Large intestine (tissue), 3 donors: Measurements from ENCODE around the gene BTAF1. TPM values are rescaled to one million over a fixed set of nuclear protein-coding genes. Genes with fewer than 3 reads are reported as not detected.

Experiments
- DNase-seq, 2 donors: peaks; one replicate each; pipeline versions ENCODE4 v3.0.0 to v3.0.0-alpha.2; 2013
- H3K27ac ChIP-seq: one replicate; pipeline ENCODE4 v1.5.1; 2013; ENCODE audit warnings: low read length
- H3K27me3 ChIP-seq: 2 replicates; pipeline ENCODE4 v1.6.1; 2013; ENCODE audit warnings: low read length; ENCODE audit not compliant: control insufficient read depth, insufficient read depth
- H3K36me3 ChIP-seq: 2 replicates; pipeline ENCODE4 v1.6.1; 2013; ENCODE audit warnings: low read length; ENCODE audit not compliant: control insufficient read depth, insufficient read depth
- H3K4me1 ChIP-seq: one replicate; pipeline ENCODE4 v1.6.1; 2013; ENCODE audit warnings: low read length; ENCODE audit not compliant: control insufficient read depth, insufficient read depth
- H3K4me3 ChIP-seq: one replicate; pipeline ENCODE4 v1.5.1; 2013; ENCODE audit warnings: low read length
- H3K9me3 ChIP-seq: one replicate; pipeline ENCODE4 v1.6.1; 2013; ENCODE audit warnings: mild to moderate bottlenecking, low read depth, low read length, moderate library complexity; ENCODE audit not compliant: control insufficient read depth
- WGBS: methylation state at CpG from one replicate; pipeline ENCODE4 v1.1.5; 2013; ENCODE audit warnings: low lambda C conversion rate; ENCODE audit not compliant: insufficient coverage; 5-methylcytosine and 5-hydroxymethylcytosine counted together
- polyA plus RNA-seq: library from polyadenylated mRNA; unstranded; fragments of 120-200 nt; gene quantifications from one replicate; pipeline ENCODE4 v1.2.1, GENCODE V29; 2013

The BTAF1 gene
- polyA plus RNA-seq, 1 donor: 50.9 TPM

GRCh38 chr10:92045641-92046106 lies 122.1 kb downstream of the BTAF1 start:
- H3K4me1 ChIP-seq: no peaks in the 10 kb centered on the region
- no peak overlapping the region for H3K27ac ChIP-seq
- H3K9me3 ChIP-seq: peaks cover 6% of the 10 kb centered on the region
- H3K4me3 ChIP-seq: no peak overlapping the region
- DNase-seq: no peak
- H3K27me3 ChIP-seq: peaks cover 6% of the 10 kb centered on the region
- no CpG with 5 or more reads among the region's 37 CpGs for WGBS
- H3K36me3 ChIP-seq: no peaks in the 10 kb centered on the region

- no peak for DNase-seq
- H3K27ac ChIP-seq: no peak overlapping the region
- no peaks in the 10 kb centered on the region for H3K36me3 ChIP-seq
- peaks cover 6% of the 10 kb centered on the region for H3K27me3 ChIP-seq
- H3K9me3 ChIP-seq: peaks cover 6% of the 10 kb centered on the region
- H3K4me3 ChIP-seq: no peak overlapping the region
- no peaks in the 10 kb centered on the region for H3K4me1 ChIP-seq
Observed at GRCh38 chr10:92047215-92047614, 123.6 kb downstream of the BTAF1 start.

GRCh38 chr10:92052088-92052487 lies 128.5 kb downstream of the BTAF1 start:
- Histone ChIP-seq H3K36me3 (peaks cover under 1% of the 10 kb centered on the region), H3K27me3 (no peaks in the 10 kb centered on the region), H3K27ac (no peak overlapping the region), H3K9me3 (no peaks in the 10 kb centered on the region), H3K4me3 (no peak overlapping the region), H3K4me1 (no peaks in the 10 kb centered on the region)
- 100% methylated on average over 3 of the region's 18 CpGs for WGBS
- no peak for DNase-seq

- H3K4me3 ChIP-seq: no peak overlapping the region
- peaks cover 2% of the 10 kb centered on the region for H3K36me3 ChIP-seq
- no peaks in the 10 kb centered on the region for H3K9me3 ChIP-seq
- no CpG with 5 or more reads among the region's 5 CpGs for WGBS
- H3K27ac ChIP-seq: no peak overlapping the region
- no peaks in the 10 kb centered on the region for H3K27me3 ChIP-seq
- no peak for DNase-seq
- no peaks in the 10 kb centered on the region for H3K4me1 ChIP-seq
Observed at GRCh38 chr10:92052741-92053140, 129.2 kb downstream of the BTAF1 start.

GRCh38 chr10:92054807-92055206 lies 131.2 kb downstream of the BTAF1 start:
- H3K27me3 ChIP-seq: no peaks in the 10 kb centered on the region
- no peaks in the 10 kb centered on the region for H3K9me3 ChIP-seq
- no peak overlapping the region for H3K4me3 ChIP-seq
- no peak for DNase-seq
- H3K4me1 ChIP-seq: no peaks in the 10 kb centered on the region
- H3K27ac ChIP-seq: no peak overlapping the region
- H3K36me3 ChIP-seq: peaks cover 2% of the 10 kb centered on the region

- Histone ChIP-seq H3K36me3 (no peaks in the 10 kb centered on the region), H3K9me3 (no peaks in the 10 kb centered on the region), H3K27me3 (no peaks in the 10 kb centered on the region), H3K4me1 (no peaks in the 10 kb centered on the region), H3K4me3 (no peak overlapping the region), H3K27ac (no peak overlapping the region)
- WGBS: no CpG with 5 or more reads among the region's 1 CpG
- no peak for DNase-seq
Observed at GRCh38 chr10:92062273-92062672, 138.7 kb downstream of the BTAF1 start.

GRCh38 chr10:92064506-92064905 lies 140.9 kb downstream of the BTAF1 start:
- H3K27ac ChIP-seq: no peak overlapping the region
- no peak for DNase-seq
- H3K36me3 ChIP-seq: no peaks in the 10 kb centered on the region
- H3K27me3 ChIP-seq: no peaks in the 10 kb centered on the region
- H3K4me3 ChIP-seq: no peak overlapping the region
- no peaks in the 10 kb centered on the region for H3K4me1 ChIP-seq
- H3K9me3 ChIP-seq: no peaks in the 10 kb centered on the region
- WGBS: no CpG with 5 or more reads among the region's 2 CpGs

- Histone ChIP-seq H3K9me3 (no peaks in the 10 kb centered on the region), H3K36me3 (no peaks in the 10 kb centered on the region), H3K27me3 (no peaks in the 10 kb centered on the region), H3K27ac (no peak overlapping the region), H3K4me1 (no peaks in the 10 kb centered on the region), H3K4me3 (no peak overlapping the region)
- WGBS: 100% methylated on average over 1 of the region's 4 CpGs
- DNase-seq: no peak
Observed at GRCh38 chr10:92066386-92066785, 142.8 kb downstream of the BTAF1 start.

GRCh38 chr10:92068900-92069299 lies 145.3 kb downstream of the BTAF1 start:
- H3K36me3 ChIP-seq: no peaks in the 10 kb centered on the region
- H3K9me3 ChIP-seq: no peaks in the 10 kb centered on the region
- DNase-seq: no peak
- no peak overlapping the region for H3K4me3 ChIP-seq
- H3K27ac ChIP-seq: no peak overlapping the region
- WGBS: 100% methylated on average over 1 of the region's 1 CpG
- no peaks in the 10 kb centered on the region for H3K4me1 ChIP-seq
- H3K27me3 ChIP-seq: no peaks in the 10 kb centered on the region

GRCh38 chr10:92074126-92074887 lies 150.7 kb downstream of the BTAF1 start:
- H3K27ac ChIP-seq: no peak overlapping the region
- H3K4me3 ChIP-seq: no peak overlapping the region
- whole genome bisulfite sequencing: 81% methylated on average over 5 of the region's 6 CpGs
- no peaks in the 10 kb centered on the region for H3K27me3 ChIP-seq
- DNase-seq: no peak
- H3K4me1 ChIP-seq: no peaks in the 10 kb centered on the region
- H3K9me3 ChIP-seq: no peaks in the 10 kb centered on the region
- peaks cover 4% of the 10 kb centered on the region for H3K36me3 ChIP-seq

- Histone ChIP-seq H3K4me1 (no peaks in the 10 kb centered on the region), H3K9me3 (no peaks in the 10 kb centered on the region)
- DNase-seq: no peak
Observed at GRCh38 chr10:92075829-92076228, 152.3 kb downstream of the BTAF1 start.

More at GRCh38 chr10:92075829-92076228, 152.3 kb downstream of the BTAF1 start:
- Histone ChIP-seq H3K27ac (no peak overlapping the region), H3K36me3 (peaks cover 7% of the 10 kb centered on the region), H3K4me3 (no peak overlapping the region), H3K27me3 (no peaks in the 10 kb centered on the region)
